HG02938 (cell line): ENCODE measurements around the gene NUDT16.

Experiments
- ATAC-seq: cut with Tn5 transposase; IDR thresholded peaks from one replicate; pipeline ENCODE4 v1.9.1; 2021; ENCODE audit warnings: mild to moderate bottlenecking, moderate library complexity; ENCODE audit not compliant: unreplicated experiment

Gene NUDT16

GRCh38 chr3:131435000-131435399 is 53.4 kb downstream of the NUDT16 start:
- ATAC-seq: no peak
